HG03439 (cell line): Measurements from ENCODE around the gene TIGAR.

Experiments
- ATAC-seq: cut with Tn5 transposase; IDR thresholded peaks from one replicate; pipeline ENCODE4 v1.9.1; 2021; ENCODE audit warnings: mild to moderate bottlenecking, moderate library complexity; ENCODE audit not compliant: unreplicated experiment

Gene TIGAR

GRCh38 chr12:4320853-4321701 lies at the start of gene TIGAR:
TSS of gene TIGAR (plus strand) at chr12:4321213. CDS start at chr12:4321272, 59 bp downstream.
- ATAC-seq: peak; percentile 93

GRCh38 chr12:4271717-4272423 lies 49.1 kb upstream of the TIGAR start:
- ATAC-seq: peak; percentile 37

GRCh38 chr12:4272424-4273272 lies 48.4 kb upstream of the TIGAR start:
- peak; percentile 5 for ATAC-seq

- no peak for ATAC-seq
Measured at GRCh38 chr12:4273273-4273651, 47.8 kb upstream of the TIGAR start.

- ATAC-seq: no peak
Measured at GRCh38 chr12:4273652-4274395, 47.2 kb upstream of the TIGAR start, which contains the start of gene CCND2. TSS of gene CCND2 (plus strand) at chr12:4273762. CDS start at chr12:4274041, 279 bp downstream.

DNA sequence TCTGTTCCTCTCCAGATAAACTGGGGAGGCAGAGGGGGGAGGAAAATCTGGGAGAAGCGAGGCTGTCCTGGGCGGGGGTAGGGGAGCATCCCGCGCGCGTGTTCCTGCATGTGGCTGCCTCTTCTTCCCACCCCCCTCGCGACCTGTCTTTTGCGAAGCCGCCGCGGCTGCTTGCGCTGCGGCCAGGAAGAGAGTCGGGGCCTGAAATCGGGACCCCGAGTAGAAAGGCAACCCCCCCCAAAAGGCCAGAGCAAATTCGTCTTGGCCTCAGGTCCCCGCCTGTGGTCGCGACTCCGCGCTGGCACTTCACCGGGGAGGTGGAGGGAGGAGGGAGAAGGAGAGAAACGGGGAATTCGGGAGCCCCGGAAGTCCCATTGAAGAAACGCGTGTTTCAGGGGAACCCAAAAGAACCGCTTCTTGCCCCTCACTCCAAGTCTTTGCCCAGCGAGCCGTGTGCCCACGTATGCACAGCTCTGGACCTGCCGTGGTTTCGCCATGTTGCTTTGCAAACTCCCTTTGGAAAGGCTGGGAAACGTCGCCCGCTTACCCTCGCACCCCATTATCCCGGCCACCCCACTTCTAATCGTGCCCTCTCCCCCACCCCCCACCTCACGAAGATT lies 46.5 kb upstream of the TIGAR start:
- no peak for ATAC-seq

GRCh38 chr12:4275016-4275869 lies 45.8 kb upstream of the TIGAR start:
- no peak for ATAC-seq

DNA sequence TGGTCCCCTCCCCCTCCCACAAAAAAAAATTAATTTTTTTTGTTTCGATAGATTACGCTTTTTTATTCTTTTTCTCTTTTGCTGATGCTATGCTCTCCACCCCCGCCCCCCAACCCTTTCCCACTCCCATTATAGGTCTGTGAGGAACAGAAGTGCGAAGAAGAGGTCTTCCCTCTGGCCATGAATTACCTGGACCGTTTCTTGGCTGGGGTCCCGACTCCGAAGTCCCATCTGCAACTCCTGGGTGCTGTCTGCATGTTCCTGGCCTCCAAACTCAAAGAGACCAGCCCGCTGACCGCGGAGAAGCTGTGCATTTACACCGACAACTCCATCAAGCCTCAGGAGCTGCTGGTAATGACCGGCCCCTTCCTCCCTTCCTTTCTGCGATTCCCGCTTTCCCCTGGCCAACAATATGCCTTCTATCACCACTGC lies 45.1 kb upstream of the TIGAR start:
- ATAC-seq: no peak

DNA sequence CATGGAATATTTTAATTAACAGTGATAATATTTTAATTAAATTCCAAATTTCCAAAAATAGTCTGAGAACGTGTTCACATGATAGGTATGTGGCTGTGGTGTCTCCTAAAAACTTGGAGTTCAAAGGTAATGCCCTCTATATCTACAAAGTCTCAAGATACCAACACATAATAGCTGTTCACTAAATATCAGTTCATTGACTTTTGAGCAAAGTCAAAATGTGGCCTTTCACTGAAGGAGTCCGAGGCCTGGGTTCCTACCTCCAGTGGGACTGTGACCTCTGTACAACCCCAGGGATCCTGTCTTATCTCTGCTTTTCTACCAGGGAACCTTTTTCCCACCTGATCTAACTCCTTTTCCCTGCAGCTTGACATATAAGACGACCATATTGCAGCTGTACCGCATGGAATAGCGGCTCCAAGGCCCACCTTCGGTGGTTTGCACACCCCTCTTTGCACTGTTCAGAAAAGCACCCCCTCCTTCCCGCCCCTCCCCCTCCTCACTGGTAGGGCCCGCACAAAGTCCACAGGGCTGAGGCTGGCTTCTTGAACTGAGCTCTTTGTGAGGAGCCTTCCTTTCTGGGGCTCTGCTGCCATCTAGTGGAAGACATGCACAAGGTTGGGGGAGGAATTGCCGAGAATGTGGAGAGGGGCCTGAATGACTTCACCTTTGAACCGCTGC lies 44.3 kb upstream of the TIGAR start:
- peak; percentile 44 for ATAC-seq

DNA sequence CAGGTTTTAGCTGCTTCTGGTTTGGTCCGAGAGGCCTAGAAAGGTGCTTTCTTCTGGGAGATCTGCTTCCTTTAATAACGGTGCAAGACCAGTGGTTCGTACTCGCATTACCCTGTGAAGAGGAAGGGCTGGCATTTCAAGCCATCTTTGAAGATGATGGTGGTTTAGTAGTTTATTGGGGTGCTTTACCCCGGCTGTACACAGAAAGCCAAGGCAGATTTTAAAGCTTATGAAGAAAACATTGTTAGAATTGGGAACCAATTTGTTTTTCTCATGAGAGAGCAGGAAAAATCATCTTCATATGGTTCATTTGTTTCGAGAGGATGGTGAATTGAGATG lies 43.8 kb upstream of the TIGAR start:
- no peak for ATAC-seq

- no peak for ATAC-seq
Measured at GRCh38 chr12:4277857-4278256, 43.2 kb upstream of the TIGAR start.

- no peak for ATAC-seq
Measured at GRCh38 chr12:4278329-4279197, 42.5 kb upstream of the TIGAR start.

GRCh38 chr12:4279198-4279690 lies 41.8 kb upstream of the TIGAR start:
- ATAC-seq: no peak

- ATAC-seq: no peak
Measured at GRCh38 chr12:4280351-4281163, 40.5 kb upstream of the TIGAR start.

DNA sequence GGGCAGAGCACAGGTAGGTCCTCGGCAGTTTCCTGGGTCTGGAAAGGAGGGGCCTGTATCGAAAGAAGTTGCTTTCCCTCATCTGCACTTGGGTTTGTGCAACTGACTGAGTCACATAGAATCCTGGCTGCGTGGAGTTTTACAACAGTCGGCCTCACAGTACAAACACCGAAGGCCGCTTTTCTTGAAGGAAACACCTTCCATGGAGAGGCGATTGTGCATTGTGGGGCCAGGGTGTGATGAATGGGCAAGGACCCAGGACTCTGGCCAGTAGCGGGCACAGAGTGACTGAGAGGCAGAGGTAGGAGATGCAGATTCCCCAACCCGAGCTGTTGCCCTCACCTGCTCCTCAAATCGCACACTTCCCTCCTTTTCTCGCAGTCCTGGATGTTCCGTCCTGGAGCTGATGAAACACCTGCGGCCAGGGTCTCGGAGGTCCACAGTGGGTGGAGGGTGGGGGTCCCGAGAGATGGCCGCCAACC lies 39.8 kb upstream of the TIGAR start:
- ATAC-seq: no peak

DNA sequence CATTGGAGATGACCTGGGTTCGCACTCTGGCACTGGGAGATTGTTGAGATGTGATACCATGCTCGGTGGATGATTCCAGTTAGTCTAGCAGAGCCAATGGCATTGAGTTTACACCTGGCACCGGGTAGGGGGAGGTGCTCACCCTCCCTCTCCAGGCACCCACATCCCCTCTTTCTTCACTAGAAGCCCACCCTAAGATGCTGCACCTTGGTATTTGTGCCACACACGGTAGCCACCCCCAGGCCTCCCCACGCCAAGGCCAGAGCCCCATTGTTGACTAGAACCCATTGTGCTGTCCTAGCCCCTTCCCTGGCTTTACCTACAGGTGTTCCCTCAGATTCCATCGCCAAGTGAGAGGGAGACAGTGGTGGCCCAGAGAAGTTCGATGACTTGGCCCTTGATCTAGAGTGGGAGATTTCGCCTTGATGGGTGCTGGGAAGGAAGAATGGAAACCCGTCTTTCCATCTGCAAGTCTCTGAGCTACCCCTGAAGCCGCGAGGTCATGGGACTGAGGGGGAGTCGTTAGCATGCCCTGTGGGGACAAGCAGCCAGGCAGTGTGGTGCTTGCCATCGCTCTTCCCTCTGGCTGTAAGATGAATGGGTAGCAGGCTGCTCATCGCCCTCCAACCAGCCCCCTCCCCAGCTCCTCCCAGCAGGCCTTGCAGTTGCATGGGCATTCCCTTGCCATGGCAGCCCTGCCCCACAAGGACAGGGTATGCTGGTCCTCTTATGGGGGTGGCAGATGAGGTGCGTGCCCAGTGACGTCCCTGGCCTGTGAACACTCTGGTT lies 38.7 kb upstream of the TIGAR start:
- no peak for ATAC-seq
